Progenitor cell of endocrine pancreas (in vitro differentiated cells): ENCODE results near the gene ADAMTSL4. TPM values are rescaled to one million over a fixed set of nuclear protein-coding genes. Genes with fewer than 3 reads are reported as not detected.

Experiments
- DNase-seq: peaks from one replicate; pipeline ENCODE4 v3.0.0; 2021; ENCODE audit warnings: low spot score; ENCODE audit not compliant: unreplicated experiment
- H3K27ac Mint-ChIP-seq: 2 replicates; pipeline ENCODE4 v1.8.0; 2021; ENCODE audit warnings: mild to moderate bottlenecking, moderate library complexity, mixed read lengths
- H3K27me3 Mint-ChIP-seq: 2 replicates; pipeline ENCODE4 v1.8.0; 2021; ENCODE audit warnings: mixed read lengths
- H3K36me3 Mint-ChIP-seq: 2 replicates; pipeline ENCODE4 v1.8.0; 2022; ENCODE audit warnings: mixed read lengths; ENCODE audit not compliant: insufficient read depth
- H3K4me1 Mint-ChIP-seq: 2 replicates; pipeline ENCODE4 v1.8.0; 2021; ENCODE audit warnings: low read depth, mixed read lengths
- H3K4me3 Mint-ChIP-seq: 2 replicates; pipeline ENCODE4 v1.8.0; 2021; ENCODE audit warnings: low read depth, mild to moderate bottlenecking, moderate library complexity, mixed read lengths
- H3K9me3 Mint-ChIP-seq: 2 replicates; pipeline ENCODE4 v1.8.0; 2021; ENCODE audit warnings: low read depth, mixed read lengths
- CTCF ChIP-seq: fragments of 200-600 bp; sonication (generic); IDR thresholded peaks from one replicate; pipeline ENCODE4 v1.5.0; 2021; ENCODE audit warnings: antibody characterized with exemption, mild to moderate bottlenecking; ENCODE audit not compliant: unreplicated experiment
- total RNA-seq: library from RNA; stranded (reverse); gene quantifications from 2 replicates; pipeline ENCODE4 v1.2.1, GENCODE V29; 2021

ADAMTSL4 gene
- total RNA-seq, 1 donor from 2014 or later: 5.5 TPM

- no peak for DNase-seq
- no peak overlapping the region for H3K4me3 Mint-ChIP-seq
These were observed 13.5 kb upstream of the ADAMTSL4 start for GRCh38 chr1:150535511-150536287.

GRCh38 chr1:150536836-150537731 is 12.1 kb upstream of the ADAMTSL4 start:
- Mint-ChIP-seq H3K4me1 (peaks cover 17% of the 10 kb centered on the region), H3K9me3 (no peaks in the 10 kb centered on the region), H3K4me3 (no peak overlapping the region), H3K27me3 (no peaks in the 10 kb centered on the region), H3K36me3 (no peaks in the 10 kb centered on the region), H3K27ac (peak overlapping the region; percentile 59)
- no peak for DNase-seq
- TF ChIP-seq CTCF: no peak

More at GRCh38 chr1:150535511-150536287, 13.5 kb upstream of the ADAMTSL4 start:
- Mint-ChIP-seq H3K9me3 (no peaks in the 10 kb centered on the region), H3K27me3 (no peaks in the 10 kb centered on the region), H3K36me3 (no peaks in the 10 kb centered on the region), H3K4me1 (peaks cover 27% of the 10 kb centered on the region), H3K27ac (no peak overlapping the region)
- no peak for TF ChIP-seq CTCF

GRCh38 chr1:150537732-150538684 is 11.2 kb upstream of the ADAMTSL4 start:
- H3K4me3 Mint-ChIP-seq: no peak overlapping the region
- H3K27ac Mint-ChIP-seq: peak overlapping the region; percentile 81
- H3K9me3 Mint-ChIP-seq: no peaks in the 10 kb centered on the region
- H3K27me3 Mint-ChIP-seq: no peaks in the 10 kb centered on the region
- no peak for DNase-seq
- TF ChIP-seq CTCF: no peak
- no peaks in the 10 kb centered on the region for H3K36me3 Mint-ChIP-seq
- H3K4me1 Mint-ChIP-seq: peaks cover 8% of the 10 kb centered on the region

- Mint-ChIP-seq H3K9me3 (no peaks in the 10 kb centered on the region), H3K4me3 (no peak overlapping the region), H3K27me3 (peaks cover 3% of the 10 kb centered on the region), H3K36me3 (no peaks in the 10 kb centered on the region), H3K27ac (peak overlapping the region; percentile 63), H3K4me1 (peaks cover 13% of the 10 kb centered on the region)
- TF ChIP-seq CTCF: no peak
- DNase-seq: no peak
These were observed 5.6 kb upstream of the ADAMTSL4 start for GRCh38 chr1:150543500-150544143.
